T-helper 22 cell (primary cell): ENCODE results near the gene RBM10.

Experiments
- DNase-seq: peaks from one replicate; pipeline ENCODE4 v3.0.0-alpha.2; 2020; ENCODE audit warnings: low read depth

RBM10 gene

GRCh38 chrX:47218920-47219815 lies 74.1 kb downstream of the RBM10 start:
- DNase-seq: peak; percentile 43

- no peak for DNase-seq
Measured at GRCh38 chrX:47221756-47222155, 76.7 kb downstream of the RBM10 start.

GRCh38 chrX:47222751-47223350 lies 77.8 kb downstream of the RBM10 start:
- no peak for DNase-seq

GRCh38 chrX:47223476-47224250 lies 78.6 kb downstream of the RBM10 start:
- no peak for DNase-seq

- no peak for DNase-seq
Measured at GRCh38 chrX:47224266-47224895, 79.4 kb downstream of the RBM10 start.

GRCh38 chrX:47224896-47225290 lies 79.9 kb downstream of the RBM10 start:
- no peak for DNase-seq

GRCh38 chrX:47226071-47226470 lies 81.0 kb downstream of the RBM10 start:
- no peak for DNase-seq

- no peak for DNase-seq
Measured at GRCh38 chrX:47226531-47227333, 81.7 kb downstream of the RBM10 start.

GRCh38 chrX:47227334-47227583 lies 82.2 kb downstream of the RBM10 start:
- DNase-seq: no peak

- no peak for DNase-seq
Measured at GRCh38 chrX:47228550-47229270, 83.7 kb downstream of the RBM10 start.

GRCh38 chrX:47229427-47229826 lies 84.4 kb downstream of the RBM10 start:
- no peak for DNase-seq

- DNase-seq: no peak
Measured at GRCh38 chrX:47230136-47230868, 85.3 kb downstream of the RBM10 start.

- no peak for DNase-seq
Measured at GRCh38 chrX:47231167-47231566, 86.1 kb downstream of the RBM10 start.

GRCh38 chrX:47232197-47232802 lies 87.3 kb downstream of the RBM10 start:
- DNase-seq: no peak

- no peak for DNase-seq
Measured at GRCh38 chrX:47232803-47233332, 87.8 kb downstream of the RBM10 start, which contains the start of gene USP11. USP11 (plus strand) TSS chrX:47233009; CDS start chrX:47233044, 35 bp downstream.

GRCh38 chrX:47233333-47234113 lies 88.5 kb downstream of the RBM10 start:
- DNase-seq: peak; percentile 94

- DNase-seq: no peak
Measured at GRCh38 chrX:47234583-47234982, 89.6 kb downstream of the RBM10 start.

GRCh38 chrX:47235691-47236103 lies 90.7 kb downstream of the RBM10 start:
- DNase-seq: no peak
